Body of pancreas (tissue), 4 donors: ENCODE data around the gene WNK2.
"Not testable (repeated sequence)": the region's sequence is repeated elsewhere in the genome, so short reads cannot be mapped to it uniquely, and the experiment has no call there.

Source experiments
- POLR2A ChIP-seq, 3 donors: fragments of 450-650 bp; IDR thresholded peaks; one replicate each; pipeline ENCODE4 v1.6.1; 2016; ENCODE audit warnings: antibody characterized with exemption in 3 of 3, mild to moderate bottlenecking in 2 of 3
- TF ChIP-seq, protein P1 (sequence below), 7 experiments: fragments of 450-650 bp in 4 of 7; fragments of 200-600 bp in 3 of 7; sonication (generic) in 3 of 7; IDR thresholded peaks; one replicate each; pipeline ENCODE4 v1.5.1; 2016 to 2019; ENCODE audit warnings: antibody characterized with exemption in 7 of 7

DNA sequence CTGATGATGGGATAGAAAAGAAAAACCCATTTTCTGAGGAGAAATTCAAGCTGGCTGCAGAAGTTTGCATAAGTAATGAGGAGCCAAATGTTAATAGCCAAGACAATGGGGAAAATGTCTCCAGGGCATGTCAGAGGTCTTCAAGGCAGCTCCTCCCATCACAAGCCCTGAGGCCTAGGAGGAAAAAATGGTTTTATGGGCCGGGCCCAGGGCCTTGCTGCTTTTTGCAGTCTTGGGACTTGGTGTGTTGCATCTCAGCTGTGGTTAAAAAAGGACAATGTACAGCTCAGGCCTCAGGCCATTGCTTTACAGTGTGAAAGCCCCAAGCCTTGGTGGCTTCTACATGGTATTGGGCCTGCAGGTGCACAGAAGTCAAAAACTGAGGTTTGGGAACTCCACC lies 154.3 kb downstream of the WNK2 start:
- TF ChIP-seq, protein P1, sequence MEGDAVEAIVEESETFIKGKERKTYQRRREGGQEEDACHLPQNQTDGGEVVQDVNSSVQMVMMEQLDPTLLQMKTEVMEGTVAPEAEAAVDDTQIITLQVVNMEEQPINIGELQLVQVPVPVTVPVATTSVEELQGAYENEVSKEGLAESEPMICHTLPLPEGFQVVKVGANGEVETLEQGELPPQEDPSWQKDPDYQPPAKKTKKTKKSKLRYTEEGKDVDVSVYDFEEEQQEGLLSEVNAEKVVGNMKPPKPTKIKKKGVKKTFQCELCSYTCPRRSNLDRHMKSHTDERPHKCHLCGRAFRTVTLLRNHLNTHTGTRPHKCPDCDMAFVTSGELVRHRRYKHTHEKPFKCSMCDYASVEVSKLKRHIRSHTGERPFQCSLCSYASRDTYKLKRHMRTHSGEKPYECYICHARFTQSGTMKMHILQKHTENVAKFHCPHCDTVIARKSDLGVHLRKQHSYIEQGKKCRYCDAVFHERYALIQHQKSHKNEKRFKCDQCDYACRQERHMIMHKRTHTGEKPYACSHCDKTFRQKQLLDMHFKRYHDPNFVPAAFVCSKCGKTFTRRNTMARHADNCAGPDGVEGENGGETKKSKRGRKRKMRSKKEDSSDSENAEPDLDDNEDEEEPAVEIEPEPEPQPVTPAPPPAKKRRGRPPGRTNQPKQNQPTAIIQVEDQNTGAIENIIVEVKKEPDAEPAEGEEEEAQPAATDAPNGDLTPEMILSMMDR (IDR thresholded peaks at IDR 0.05) = not testable (repeated sequence)
- TF ChIP-seq POLR2A (IDR thresholded peaks at IDR 0.05) = not testable (repeated sequence)
